Measurements from ENCODE around the gene OCRL.

The OCRL gene

DNA sequence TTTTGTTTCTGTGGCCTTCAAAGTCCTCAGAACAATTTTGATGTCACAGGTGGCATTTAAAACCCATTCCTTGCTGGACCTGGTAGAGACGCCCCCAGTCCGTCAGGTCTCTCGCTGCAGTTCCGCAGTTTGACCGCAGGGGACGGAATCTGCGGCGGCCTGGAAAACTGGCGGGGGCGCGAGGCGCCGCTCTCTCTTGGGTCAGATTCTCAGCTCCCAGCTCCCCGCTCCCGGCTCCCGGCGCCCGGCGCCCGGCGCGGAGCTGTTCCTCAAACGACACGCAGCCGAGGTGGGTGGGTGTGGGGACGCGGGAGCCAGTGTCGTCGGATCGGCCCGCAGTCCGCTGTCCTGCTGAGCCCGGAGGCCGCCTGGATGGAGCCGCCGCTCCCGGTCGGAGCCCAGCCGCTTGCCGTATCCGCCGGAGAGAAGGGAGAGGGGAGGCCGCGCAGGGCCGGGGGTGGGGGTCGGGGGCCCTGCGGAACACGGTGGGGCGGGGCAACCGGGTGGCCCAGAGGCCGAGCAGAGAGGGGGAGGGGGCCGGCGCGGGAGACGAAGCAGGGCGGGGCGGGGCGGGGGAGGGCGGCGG, at the start of gene OCRL:
TSS of gene OCRL (plus strand) at position 192 of the 586 bp plus-strand sequence. CDS start at position 373, 181 bp downstream.
- peak; percentile 32 for DNase-seq

DNA sequence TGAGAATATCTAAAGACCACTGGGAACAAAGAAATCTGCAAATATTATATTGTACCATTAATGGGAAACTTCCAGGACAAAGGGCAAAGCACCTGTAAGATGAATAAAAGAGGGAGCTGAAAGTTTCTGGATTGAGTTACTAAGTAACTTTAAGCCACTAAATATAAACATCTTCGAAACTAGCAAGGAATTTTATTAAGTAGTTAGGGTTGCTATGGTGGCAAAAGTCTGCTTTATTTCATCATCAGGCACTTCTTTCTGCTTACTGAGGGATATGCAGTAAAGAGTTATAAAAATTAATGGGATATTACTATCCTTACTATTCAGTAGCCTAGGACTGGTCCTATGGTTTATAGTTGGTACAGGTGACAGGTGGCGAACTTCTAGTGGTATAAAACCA, 49.7 kb upstream of the OCRL start:
- DNase-seq: no peak

DNA sequence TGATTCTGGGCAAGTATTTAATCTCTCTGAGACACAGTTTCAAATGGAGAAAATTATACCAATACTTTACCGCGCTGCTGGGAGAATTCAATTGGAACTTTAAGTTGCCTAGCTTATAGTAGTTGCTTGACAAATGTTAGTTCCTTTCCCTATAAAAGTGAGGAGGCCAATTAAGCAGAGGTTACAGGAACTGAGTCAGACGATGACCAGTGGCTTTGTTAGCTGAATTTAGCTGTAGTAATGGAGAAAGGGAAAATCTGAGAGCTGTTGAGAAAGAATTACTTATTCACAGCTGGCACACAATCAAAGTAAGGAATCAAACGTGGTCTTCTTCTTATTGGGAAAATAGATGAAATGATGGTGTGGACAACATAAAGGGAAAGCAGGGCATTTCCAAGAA, 46.4 kb upstream of the OCRL start:
- DNase-seq: no peak

DNA sequence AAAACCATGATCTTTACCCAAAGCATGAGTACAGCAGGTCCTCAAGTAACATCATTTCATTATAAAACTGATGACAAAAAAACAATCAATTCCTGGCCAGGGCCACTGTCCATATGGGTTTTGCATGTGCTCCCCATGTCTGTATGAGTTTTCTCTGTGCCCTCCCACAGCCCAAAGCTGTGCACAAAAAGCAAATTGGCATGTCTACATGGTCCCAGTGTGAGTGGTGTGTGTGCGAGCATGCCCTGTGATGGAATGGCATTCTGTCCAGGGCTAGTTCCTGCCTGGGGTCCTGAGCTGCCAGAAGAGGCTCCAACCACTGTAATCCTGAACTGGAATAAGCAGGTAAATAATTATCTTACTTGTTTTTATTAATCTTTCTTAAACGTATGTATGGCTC, 45.2 kb upstream of the OCRL start:
- no peak for DNase-seq

DNA sequence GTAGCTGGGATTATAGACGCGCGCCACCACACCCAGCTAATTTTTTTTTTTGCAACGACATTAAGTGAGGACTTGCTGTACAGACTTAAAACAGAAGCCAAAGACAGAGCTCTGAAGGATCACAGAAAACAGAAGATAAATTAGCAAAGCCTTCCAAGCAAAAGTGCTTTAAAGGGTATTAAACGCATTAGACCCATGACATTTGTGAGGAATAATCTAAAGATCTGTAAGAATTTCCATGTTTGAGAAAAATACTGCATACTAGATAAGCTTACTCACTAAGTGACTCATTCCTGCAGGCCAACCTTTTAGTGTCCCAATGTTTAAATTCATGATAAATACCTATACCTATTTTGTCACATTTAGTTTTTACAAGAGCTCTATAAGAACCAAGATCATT, 44.2 kb upstream of the OCRL start:
- no peak for DNase-seq

DNA sequence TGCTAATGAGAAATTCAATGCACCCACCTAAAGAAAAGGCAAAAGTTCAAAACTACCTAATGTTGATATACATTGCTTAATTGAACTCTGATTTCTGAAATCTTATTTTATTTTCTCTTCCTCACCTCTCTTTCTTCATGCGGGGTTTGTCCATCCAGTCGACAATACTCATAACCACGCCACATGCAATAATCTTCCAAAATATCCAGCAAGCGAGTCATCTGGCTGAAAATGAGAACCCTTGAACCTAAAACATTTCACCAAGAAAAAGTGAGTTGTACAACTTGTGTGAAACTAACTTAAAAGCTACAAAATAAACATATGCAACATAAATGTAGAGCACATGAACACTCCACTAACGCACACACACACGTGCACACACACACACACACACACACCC, 43.4 kb upstream of the OCRL start:
- DNase-seq: no peak

DNA sequence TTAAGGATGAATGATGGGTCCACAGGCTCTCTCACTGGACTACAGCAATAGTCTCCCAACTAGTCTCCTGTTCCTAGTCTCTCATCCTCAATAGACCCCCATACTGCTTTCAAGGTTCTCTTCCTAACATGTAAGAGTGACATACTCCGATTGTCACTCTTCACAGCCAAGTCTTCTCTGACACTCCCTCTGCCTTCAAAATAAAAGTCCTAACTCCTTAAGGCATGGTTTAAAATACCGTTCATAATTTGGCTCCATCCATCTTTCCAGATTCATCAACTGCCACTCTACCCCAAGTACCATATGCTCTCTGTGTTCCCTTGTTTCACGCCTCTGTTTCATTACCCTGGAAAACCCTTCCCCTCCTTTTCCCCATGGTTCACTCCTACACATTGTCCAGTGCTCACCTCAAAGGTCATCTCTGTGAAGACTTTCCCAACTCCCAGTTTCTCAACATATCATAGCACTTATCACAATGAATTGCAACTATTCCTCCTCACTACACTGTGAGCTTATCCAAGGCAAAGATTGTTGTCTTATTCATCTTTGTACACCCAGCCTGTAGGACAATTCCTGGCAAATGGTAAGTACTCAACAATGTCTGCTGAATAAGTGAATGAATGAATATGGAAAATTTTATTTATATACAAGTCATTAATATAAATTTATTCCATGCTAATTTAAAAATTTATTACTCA, 42.8 kb upstream of the OCRL start:
- no peak for DNase-seq

DNA sequence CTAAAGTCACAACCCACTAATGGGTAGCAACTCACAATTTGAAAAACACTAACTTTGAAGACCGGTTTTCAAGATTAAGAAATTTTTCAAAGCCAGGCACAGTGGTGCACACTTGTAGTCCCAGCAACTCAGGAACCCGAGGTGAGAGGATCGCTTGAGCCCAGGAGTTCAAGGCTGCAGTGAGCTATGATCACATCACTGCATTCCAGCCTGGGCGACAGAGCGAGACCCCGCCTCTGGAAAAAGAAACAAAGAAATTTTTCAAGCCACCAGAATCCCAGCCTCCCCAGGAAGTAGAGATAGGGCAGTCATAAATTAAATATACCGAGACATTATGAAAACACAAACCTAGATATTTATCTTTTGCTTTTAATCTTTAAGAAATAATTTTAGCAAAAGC, 29.7 kb upstream of the OCRL start:
- DNase-seq: no peak

DNA sequence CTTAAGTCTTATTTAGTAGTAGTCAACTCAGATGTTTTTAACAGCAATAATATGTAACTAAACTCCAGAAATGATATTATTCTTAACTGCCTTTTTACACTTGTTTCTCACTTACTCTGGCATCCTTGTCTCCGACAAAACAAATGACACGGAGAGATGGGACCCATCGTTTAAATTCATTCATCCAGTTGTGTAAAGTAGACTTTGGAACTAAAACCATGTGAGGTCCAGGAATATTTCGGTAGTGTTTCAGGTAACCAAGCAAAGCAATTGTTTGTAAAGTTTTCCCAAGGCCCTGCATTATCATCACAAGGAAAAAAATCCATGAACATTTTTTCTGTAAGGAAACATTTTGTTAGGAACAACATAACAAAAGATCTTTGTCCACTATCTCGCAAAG, 28.4 kb upstream of the OCRL start:
- DNase-seq: no peak

DNA sequence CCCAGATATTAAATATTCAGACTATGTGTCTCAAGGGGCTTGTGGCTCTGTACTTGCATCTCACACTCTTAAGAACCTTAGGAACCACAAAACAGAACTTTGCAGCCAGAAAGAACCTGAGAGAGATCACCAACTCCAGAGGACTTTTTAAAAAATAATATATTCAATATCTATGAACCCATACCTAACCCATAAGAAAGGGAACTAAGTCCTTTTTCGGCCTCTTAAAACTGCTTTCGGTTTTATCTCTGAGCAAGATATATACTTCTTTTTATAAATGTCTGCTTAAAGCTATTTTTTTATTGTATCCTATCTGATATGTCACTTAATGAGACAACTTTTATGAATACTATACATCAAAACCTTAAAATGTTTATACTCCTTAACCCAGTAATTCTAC, 27.6 kb upstream of the OCRL start:
- no peak for DNase-seq

DNA sequence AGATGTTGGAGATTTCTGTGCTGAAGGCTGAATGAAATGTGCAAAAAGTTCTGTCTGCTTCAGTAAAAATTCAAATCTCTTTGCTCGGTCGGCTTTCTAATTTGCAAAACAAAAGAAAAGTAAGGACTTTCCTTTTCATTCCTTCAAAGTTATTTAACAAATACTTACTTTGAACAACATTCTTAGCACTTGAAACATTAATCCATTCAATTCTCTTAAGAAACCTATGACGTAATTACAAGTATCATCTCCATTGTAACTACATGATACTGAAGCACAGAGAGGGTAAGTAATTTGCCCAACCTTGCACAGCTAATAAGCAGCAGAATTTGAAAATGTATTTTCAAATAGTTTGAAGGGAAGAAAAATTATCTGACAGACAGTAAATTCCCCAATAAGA, 23.7 kb upstream of the OCRL start:
- no peak for DNase-seq

DNA sequence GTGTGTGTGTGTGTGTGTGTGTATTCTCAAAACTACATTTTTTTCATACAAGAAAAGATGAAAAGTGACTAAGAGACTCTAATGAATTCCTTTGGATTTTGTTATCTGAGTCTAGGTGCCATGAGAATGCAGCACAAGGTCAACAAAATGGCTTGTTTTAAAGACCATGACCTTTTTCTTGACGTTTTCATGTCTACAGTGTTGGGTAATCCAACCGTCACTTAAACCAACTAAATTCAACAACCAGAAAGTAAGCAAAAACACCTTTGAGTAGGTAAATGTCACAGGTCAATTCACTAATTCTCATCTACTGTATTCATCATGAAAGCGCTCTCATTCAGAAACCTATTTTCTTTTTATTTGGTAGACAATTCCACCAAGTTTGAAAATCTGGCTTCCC, 19.9 kb upstream of the OCRL start:
- no peak for DNase-seq

DNA sequence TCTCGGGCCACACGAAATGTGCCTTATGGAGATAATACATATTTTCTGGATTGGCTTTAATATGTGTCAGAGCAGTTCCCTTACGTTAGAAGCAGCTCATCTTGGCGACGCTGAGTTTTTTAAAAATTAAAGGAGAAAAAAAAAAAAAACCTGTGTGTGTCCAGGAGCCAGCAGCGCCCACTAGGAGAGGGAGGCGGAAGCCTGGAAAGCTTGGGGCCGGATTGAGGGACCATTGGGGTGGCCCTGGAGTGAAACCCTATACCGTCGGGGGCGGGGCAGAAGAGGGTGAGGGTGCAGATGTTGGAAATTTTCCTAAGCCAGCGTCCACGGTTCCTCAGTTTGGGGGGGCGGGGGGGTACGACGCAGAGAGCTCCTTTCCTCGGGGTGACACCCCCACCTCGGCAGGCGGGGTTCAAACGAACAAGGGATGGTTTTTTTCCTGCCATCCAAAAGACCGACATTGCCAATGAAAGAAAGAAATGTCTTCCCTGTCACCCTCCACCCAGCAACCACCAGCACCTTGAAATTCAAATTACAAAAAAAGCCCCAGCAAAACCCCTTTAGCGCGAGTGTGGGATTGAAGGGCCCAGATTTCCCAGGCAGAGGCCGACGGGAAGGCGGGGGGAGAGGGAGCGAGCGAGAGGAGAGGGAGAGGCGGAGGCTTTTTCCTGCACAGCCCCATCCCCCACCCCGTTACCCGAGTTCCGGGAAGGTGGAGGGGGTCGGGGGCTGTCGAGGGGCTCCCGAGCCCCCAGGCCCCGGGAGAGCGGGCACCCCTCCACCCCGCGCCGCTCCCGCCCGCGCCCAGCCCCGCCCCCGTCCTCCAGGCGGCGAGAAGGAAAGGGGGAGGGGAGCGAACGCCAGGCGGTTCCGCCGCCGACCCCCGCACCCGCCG, 17.6 kb upstream of the OCRL start:
- DNase-seq: peak; percentile 0

DNA sequence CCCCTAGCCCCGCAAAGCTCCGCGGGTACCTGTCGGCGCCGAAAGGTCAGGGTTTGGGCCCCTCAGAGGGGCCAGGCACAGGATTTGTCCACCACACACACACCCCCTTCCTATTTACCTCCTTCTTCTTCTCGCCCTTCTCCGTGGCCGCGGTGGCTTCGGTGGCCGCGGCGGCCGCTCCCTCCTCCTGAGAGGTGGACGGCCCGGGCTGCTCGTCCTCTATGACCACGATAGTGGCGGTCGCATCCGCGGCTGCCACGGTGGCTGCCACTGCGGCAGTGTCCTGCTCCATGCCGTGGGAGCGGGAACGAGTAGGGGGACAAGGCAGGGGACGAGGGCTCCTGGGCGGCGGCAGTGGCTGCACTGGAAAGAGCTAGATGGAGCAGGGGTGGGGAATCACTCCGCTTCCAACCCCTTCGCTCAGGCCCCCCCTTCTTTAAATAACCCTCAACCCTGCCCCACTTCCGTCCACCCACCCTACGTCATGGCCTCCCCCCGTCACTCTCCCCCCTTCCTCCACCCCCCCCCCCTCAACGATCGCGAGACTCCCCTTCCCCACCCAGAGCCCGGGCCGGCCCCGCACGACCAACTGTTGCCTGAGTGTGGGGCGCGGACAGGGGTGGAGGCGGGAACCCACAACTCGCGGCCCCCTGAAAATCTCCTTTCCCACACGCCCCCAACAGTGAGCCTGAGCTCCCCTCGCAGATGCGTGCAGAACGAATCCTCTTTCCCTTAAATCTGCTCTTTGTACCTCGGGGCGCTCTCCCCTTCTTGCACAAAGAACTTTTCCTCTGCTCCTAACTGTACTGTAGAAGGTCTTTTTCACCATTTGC, 16.8 kb upstream of the OCRL start, which contains the start of gene SMARCA1:
TSS of gene SMARCA1 (minus strand) at position 412 of the 833 bp plus-strand sequence. CDS start at position 292, 120 bp downstream.
- no peak for DNase-seq

DNA sequence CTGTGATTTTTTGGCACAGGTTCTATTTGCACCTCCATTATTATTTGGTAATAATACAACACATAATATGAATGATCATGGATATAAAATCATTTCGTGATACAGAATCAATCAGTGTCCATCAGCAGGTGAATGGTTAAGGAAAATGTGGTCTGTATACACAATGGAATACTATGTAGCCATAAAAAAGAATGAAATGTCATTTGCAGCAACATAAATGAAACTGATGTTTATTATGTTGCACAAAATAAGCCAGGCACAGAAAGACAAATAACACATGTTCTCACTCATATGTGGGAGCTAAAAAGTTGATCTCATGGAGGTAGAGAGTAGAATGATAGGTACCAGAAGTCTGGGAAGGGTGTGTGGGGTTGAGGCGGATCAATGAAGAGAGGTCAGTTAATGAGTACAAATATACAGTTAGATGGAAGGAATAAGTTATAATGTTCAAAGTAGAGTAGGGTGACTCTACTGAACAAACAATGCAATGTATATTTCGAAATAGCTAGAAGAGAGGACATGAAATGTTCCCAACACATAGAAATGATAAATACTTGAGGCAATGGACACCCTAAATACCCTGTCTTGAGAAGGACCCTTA, 15.7 kb upstream of the OCRL start:
- no peak for DNase-seq

DNA sequence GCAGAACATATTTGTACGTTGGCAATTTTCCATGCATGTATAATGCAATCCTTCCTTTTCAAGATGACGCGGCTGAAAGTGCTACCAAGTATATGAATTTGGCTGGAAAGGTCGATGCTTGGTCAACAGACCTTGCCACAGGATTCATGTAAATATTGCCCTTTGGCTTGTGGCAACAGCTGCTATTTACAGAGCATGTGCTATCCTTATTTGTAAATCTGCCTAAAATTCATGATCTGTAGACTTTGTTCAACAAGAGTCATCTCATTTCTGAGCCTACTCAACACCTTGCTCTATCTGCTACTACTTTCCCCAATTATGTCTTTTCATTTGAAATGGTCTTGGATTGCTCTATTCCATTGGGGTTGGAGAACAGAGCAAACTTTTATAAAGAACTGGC, 14.9 kb upstream of the OCRL start:
- no peak for DNase-seq

DNA sequence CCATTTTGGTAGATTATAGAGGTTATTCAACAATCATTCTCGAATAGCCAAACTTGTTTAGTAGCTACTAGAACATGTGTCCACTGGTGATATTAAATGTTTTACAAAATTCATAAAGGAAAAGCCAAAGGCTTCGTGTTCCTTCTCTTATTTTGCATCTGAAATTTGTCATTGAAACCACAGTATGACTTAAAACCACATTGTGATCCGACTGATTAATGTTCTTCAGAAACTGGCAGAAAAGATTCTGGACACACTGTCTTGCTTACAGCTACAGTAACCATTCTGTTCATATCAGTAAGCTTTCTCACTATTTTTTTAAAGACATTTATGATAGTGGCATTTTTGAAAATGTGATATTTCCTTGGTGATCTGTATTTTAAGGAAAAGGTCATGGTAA, 14.2 kb upstream of the OCRL start:
- DNase-seq: no peak

DNA sequence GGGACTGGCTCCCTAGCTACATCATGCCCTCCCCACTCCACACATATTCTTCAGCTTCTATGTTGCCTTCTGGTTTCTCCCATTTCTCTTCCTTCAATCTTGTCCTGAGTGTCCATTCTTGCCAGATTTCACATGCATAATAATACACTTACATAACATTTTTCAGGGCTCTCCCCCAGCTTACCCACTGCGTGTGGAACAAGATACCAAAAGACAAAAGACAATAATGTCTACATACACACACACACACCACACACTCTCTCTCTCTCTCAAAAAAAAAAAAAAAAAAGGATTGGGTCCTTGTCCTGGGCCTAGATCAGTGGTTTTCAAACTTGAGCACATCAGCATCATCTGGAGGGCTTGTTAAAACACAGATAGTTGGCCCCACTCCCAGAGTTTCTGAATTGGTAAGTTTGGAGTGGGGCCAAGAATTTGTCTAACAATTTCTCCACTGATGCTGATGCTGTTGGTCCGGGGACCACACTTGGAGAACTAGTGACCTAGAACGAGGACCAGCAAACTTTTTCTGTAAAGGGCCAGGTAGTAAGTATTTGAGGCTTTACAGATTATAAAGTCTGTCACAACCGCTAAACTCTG, 10.3 kb upstream of the OCRL start:
- DNase-seq: no peak

DNA sequence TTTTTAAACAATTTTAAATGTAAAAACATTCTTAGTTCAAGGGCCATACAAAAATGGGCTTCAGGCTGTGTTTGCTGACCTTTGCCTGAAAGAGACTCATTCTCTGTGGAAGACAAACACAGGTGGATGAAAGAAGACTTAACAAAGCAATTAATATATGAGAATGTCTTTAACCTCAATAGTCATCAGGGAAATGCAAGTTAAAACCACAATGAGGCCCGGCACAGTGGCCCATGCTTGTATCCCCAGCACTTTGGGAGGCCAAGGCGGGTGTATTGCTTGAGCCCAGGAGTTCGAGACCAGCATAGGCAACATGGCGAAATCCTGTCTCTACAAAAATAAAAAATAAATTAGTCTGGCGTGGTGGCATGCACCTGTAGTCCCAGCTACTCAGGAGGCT, 9.6 kb upstream of the OCRL start:
- no peak for DNase-seq

DNA sequence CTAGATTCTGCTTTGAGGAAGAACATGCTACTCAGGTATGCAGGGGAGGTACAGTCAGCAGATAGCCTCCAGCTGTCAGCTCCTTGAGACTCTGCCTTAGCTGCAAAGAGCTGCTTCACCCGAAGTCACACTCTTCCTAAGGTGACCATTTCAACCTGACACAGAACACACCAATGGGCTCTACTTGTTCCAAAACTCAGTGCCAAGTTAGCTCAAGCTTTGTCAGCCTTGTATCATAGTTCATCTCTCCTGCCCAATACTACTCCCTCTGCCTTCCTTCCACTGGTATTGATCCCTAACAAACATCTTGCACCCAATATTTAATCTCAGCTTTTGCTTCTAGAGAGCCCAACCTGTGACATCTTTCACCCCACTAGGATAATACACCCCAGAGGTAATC, 8.9 kb upstream of the OCRL start:
- no peak for DNase-seq

DNA sequence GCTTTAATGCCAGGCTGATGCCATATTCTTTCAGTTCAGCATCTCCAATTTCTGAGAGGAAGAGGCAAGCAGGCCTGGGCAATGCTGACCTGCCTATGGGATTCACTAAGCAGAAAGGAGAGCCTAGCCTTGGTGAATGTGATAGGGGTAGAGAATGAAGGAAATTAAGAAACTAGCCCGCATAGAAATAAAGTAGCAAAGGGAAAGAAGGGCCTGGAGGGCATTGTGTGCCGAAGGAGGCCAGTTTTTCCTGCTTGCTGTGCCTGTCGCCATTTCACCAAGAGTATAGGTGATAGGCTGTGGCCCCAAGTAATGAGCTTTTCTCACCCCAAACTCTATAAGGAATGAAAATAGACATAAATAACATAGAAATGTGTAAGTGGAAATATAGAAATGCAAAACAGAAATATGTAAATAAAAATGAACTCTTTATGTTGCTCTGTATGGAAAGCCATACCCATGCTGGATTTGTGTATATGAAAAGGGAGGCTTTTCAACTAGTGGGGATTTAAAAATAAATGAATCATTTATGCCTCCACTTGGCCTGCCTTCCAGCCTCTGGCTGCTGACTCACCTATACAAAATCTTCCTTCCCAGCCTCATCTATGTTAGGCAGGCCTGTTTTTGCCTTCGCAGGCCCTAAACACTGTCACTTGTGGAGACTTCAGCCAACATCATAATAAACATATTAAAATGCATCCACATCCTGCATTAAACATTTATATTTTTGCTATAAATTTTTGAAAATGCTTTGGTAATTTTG, 5.1 kb upstream of the OCRL start:
- no peak for DNase-seq

Measured in activated CD4-positive, alpha-beta T cell treated with anti-CD3 and anti-CD28 coated beads, Interleukin-2, amount 50 U/mL, for 1 hour (primary cell).